SK-N-DZ (cell line): ENCODE data around the gene BUD23.
"Not testable (repeated sequence)": the region's sequence is repeated elsewhere in the genome, so short reads cannot be mapped to it uniquely, and the experiment has no call there.

ENCODE experiments used
- DNase-seq: peaks from one replicate; pipeline ENCODE4 v3.0.0-alpha.2; 2015; ENCODE audit warnings: low spot score

The BUD23 gene

DNA sequence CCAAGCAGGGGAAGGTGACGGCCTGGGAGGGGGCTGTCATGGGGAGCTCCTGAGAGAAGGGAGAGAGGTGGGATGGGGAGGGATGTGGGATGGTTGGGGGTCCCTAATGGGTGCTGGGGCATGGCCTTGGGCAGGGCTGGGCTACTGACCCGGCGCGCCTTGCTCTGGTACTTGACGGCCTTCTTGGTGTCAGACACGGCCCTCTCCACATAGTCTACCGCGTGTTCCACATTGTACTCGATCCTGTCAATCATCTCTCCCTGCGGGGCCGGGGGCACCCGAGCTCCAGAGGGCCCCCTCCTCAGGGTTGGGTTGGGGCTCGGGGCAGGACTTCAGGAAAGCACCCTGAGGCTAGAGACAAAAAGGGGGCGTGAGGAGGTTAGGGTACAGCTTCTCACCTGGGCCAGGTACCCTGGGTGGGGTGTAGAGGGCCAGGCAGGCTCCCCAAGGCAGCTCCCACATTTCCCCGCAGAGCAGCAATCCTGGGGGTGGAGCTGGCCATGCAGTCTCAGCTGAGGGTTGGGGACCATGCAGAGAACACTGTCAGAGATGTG, 17.3 kb downstream of the BUD23 start:
- no peak for DNase-seq

DNA sequence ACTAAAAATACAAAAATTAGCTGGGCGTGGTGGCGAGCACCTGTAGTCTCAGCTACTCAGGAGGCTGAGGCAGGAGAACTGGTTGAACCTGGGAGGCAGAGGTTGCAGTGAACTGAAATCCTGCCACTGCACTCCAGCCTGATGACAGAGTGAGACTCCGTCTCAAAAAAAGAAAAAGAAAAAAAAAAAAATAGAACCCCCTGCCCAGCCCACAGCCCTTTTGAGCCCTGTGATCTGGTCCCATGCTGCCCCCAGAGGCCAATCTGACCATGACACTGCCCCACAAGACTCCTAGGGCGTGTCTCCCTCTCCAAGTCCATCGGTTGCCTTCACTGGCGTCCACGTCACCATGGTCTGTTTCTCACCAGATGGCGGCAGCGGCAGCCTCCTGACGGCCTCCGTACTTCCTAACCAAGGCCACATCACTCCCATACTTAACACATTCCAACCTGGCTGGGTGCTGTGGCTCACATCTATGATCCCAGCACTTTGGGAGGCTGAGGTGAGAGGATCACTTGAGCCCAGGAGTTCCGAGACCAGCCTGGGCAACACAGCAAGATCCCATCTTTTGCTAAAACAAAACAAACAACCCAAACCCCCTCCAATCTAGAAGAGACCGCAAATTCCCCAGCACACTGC, 18.1 kb downstream of the BUD23 start:
- peak; percentile 68 for DNase-seq

DNA sequence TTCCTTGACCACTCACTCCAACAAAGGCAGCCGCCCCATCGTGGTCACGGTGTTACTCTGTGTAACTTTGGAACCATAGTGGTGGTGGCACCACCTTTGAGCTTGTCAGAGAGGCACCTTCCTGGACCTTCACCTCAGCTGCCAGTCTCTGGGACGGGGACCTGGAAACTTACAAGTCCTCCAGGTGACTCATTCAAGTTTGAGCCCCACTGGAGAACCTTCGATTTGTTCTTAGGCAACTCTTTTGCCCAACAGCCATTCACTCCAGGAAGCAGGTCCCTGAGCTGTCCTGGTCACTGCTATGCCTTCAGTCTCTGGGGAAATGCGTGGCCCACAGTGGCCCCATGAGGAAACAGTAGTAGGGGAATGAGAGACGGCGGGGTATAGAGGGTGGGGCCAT, 18.8 kb downstream of the BUD23 start:
- no peak for DNase-seq

DNA sequence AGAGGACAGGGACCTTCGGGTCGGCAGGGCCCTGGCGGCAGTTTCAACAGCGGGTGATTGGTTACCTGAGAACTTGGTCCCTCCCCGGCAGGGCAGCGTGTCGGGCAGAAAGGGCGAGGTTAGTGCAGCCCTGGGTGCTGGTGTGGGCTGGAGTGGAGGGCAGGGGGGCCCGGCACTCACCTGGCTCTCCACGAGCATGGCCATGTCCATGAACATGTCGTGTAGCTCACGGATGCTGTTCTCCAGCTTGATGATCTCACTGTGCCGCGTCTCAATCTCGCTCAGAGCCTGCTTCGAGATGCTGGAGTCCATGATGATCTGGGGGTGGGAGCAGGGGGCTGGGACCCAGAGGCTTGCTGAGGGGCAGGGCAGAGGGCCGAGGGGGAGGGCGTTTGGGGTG, 19.3 kb downstream of the BUD23 start:
- DNase-seq: no peak

DNA sequence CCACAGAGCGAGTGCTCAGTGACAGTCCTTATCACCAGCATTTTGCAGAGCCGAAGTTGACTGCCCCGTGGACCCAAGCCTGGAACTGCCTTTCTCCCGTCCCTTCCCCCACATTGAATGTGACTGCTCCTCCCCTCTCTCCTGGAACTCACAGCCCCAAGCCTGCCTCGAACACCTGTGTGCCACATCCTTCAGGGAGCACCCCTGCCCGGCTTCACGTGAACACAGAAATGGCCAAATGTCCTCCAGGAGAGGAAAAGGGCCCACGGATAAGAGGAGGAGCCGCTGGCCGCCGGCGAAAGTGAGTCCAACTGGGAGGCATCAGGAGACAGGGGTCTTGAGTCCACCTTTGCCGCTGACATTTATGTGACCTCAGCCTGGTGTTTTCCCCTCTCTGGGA, 19.8 kb downstream of the BUD23 start:
- DNase-seq: no peak

DNA sequence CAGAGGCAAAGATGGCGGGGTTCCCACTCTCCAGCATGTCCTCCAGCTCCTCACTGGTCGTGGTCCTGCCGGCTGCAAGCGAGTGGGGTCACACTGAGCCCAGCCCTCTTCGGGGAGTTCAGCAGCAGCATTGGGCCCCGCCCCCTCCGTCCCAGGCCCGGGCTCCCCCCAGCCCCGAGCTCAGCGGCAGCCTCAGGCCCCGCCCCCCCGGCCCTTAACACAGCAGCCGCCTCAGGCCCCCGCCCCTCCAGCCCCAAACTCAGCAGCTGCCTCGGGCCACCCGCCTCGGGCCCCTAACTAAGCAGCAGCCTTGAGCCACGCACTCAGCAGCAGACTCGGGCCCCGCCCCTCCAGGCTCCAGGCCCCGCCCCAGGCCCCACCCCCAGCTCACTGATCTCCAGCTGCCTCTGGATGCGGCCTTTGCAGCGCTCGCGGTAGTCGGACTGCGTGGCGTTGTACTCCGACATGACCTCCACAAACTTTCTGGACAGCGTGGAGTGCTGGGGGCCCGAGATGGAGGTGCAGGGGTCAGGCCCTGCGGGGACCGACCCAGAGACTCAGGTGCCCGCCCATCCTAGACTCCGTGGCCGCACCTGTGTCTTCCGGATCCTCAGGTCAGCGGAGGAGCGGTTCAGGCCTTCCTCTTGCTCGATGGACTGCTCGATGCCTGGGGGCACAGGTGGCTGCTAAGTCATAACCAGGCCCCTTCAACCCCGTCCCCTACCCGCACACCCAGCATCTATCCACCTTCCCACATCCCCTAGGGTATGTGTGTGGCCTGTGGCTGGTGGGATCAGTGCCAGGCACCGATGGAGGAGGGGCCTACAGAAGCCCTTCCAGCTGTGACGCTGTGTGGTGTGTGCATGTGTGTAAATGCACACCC, 20.6 kb downstream of the BUD23 start:
- DNase-seq: peak; percentile 83

DNA sequence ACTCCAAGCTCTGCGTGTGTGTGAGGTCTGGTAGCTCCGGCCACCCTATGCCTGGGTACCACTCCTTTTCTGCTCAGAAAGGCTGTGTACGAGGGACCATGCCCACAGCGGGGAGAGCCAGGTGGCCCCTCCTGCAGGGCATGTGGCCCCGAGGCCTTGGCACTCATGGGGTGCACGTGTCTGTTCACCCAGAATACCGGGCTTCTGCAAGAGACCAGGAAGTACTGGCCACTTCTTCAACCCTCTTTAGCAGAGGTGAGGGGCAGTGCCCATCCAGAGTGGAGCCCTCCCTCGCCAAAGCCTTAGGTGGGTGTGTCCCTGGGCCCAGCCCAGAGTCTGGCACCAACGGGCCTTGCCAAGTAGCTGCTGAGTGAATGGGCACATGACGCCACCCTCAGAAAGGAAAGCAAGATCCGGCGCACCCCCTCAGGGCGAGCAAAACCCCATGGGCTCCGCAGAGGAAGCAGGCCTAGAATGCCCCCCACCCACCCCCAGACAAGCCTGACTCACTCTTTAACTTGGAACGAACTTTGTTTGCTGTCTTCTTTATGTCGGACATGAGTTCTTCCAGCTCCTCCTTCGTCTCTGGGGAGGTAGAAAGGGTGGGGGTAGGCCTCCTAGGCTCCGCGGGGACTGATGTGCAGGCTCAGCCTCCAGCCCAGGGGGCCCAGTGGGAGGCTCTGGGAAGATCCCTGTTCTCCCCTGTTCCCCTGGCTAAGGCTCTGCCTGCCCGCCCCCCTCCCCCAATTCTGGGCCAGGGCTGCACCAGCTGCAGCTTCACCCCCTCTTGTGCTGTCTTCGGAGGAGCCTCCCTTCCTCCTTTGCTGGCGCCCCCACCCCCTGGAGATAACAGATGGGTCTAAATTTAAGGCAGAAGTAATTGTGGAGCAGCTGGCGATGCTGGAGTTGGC, 21.5 kb downstream of the BUD23 start:
- no peak for DNase-seq

DNA sequence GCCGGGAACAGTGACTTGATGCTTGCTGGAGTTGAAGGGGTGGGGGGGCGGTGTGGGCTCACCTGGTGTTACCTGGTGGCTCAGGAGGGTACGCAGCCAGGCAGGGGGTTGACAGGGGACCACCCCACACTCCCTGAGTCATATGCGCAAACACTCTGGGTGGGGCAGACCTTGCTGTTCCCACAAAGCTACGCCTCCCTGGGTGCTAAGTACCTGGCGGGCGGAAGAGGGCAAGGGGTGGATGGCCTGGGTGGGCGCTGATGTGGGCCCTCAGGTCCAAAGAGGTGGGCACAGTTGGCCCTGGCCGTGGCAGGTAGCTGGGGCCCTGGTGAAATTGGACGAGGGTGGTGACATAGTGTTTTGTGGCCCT, 22.1 kb downstream of the BUD23 start:
- DNase-seq: no peak

DNA sequence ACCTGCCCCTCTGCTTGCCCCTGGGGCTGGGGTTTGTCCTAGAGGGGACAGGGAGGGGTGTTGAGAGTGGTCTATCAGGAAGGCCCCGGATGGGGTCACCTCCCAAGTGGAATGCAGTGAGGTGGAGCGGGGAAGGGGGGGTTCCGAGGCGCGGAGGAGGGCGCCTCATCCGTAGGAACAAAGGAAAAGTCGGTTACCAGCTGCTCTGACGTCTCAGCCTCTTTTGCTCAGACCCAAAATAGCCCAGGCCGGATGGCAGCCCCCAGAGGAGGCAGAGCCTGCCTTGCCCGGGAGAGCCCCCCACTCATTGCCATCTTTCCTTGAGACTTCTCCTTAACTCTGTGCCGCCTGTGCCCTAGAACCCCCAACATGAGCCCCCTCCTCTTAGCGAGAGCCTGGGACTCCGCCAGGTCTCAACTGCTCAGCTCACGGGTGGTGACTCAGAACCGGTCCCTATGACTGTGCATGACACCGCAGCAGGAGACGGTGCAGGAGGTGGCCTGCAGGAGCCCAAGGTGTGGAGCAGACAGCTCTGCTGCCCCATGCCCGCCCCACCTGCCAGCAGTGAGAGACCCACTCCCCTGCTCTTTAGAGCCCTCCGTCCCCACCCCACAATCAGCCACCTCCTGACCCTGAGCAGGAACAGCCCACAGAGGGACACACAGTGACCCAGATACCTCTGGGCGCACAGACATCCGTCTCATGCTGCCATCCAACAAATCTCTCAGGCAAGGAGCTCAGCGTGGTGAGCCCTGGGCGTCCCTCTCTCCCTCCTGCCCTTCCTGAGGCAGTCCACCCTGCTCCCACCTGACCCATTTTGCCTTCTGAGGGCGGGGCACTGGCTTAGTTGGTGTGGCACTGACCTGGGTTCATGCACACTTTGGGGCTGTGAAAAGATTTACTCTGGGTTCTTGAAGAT, 23.0 kb downstream of the BUD23 start:
- no peak for DNase-seq

DNA sequence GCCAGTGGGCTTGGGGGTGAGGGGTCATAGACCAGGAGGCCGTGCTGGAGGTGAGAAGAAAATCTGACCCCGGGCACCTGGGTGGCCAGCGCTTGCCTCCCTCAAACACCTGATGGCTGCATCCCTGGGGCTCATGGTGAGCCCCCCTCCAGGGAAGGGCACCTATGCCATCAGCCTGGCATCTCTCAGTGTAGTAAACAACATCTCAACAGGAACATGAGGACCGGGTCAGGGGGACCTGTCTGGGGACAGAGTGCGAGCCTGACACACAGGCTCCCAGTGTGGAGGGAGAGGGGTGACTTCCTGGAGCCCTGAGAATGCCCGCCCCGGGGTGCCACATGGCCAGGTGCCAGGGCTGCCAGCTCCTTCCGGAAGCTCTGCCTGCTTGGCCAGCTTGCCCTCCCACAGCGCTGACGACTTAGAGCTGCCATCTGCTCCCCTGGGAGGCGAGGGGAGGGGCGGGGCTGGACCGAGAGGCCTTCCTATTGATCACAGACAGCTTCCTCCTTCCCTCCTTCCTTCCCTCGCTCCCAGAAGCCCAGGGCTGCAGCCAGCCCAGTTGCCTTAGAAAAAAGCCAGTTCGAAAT, 23.7 kb downstream of the BUD23 start:
- DNase-seq: no peak

DNA sequence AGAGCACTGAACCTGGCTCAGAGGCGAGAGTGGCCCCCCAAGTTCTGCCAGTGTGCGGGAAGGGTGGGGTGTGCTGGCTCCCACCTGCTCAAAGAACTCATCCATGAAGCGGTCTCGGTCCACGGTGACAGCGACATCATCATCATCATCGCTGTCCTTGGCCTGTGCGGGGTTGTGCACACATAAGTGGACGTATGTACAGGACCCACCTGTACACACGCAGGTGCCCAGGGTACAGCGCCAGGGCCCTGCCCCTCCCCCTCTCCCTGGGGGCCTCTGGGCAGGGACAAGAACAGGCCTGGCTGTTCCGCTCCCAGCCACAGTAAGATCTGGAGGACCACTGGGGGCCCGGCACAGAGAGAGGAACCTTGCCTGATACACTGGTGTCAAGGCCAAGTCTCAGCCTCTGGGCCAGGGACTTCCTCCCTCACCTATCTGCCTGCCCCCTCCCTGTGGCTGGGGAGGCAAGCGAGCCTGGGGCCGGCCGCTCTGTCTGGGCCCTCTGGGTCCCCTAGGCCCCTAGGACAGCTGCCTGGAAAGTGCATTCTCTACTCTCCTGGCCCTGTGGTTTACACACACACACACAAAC, 25.7 kb downstream of the BUD23 start:
- DNase-seq: no peak

DNA sequence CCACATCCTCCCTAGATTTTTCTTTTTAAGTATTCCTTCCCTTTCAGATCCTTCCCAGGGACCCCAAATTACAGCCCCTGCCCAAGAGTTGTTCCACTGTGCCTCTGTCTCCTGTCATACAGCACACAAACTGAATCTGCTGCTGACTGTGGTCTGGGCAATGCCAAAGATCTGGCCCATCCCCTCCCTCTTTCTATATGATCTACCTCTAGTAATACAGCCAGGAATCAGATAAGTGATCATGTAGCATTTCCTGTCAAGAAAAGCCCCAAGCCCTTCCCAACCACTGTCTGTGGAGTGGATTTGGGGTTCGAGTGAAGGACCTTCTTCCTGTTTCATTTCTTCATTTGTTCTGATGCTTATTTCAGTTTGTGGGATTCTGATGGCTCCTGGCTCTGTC, 29.4 kb downstream of the BUD23 start:
- DNase-seq: no peak

DNA sequence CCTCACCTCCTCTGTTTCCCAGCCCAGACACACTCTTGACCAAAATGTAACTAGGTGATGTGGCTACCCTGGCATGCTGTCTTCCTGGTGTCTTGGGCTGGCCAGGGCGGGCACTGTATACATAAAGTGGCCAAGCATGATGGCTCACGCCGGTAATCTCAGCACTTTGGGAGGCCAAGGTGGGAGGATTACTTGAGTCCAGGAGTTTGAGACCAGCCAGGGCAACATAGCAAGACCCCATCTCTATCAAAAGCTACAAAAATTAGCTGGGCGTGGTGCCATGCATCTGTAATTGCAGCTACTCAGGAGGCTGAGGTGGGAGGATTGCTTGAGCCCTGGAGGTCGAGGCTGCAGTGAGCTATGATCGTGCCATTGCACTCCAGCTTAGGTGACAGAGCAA, 29.9 kb downstream of the BUD23 start:
- DNase-seq: not testable (repeated sequence)

DNA sequence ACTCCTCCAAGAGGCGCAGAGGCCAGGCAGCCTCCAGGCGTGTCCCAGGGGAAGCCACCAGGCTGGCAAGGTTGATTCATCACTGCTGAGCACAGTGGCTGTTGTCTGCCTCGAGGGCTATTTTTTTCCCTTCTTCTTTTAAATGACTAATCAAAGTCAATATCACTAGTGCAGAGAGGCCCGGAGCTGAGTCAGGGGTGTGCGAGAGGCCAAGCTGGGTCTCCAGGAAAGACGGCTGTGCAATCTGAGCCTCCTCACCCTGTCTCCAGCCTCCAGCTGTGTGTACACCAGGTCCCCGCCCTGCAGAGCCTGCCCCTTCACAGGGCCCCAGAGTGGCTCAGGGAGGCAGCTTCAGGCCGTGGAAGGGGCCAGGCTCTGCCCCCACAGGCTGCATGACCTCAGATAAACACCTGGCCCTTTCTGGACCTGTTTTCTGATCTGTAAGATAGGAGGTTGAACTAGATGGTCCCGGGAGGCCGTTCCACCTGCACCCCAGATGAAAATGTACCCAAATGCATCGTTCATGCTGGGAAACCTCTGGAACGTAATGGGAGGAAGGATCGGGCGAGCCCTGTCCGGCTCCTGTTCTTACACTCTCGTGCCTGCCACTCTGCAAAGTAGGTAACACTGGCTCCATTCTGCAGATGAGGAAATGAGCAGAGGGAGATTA, 32.4 kb downstream of the BUD23 start:
- DNase-seq: peak; percentile 73

DNA sequence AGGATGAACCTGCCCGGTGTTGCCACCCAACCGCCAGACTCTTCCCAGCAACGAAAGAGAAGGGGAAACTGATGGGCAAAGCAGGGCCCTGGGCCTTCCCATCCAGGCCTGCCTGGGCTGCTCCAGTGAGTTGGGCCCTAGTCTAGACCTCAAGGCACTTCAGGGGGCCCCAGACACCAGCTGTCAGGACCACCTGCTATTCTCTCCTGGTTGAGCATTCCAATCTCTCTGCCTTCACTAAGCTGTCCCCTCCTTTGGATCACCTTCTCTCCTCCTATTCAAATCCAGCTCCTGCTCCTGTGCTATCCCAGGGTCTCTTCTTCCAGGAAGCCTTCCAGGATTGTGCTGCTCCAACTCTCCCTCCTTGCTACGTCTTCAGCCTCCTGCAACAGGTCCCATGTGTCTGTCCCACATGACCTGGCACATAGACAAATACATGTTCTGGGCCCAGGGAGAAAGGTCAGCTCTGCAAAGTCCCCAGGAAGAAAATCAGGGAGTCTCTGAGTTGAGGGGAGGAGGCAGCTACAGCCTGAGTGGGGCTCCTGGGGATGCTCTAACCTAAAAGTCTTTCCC, 33.0 kb downstream of the BUD23 start:
- DNase-seq: no peak

DNA sequence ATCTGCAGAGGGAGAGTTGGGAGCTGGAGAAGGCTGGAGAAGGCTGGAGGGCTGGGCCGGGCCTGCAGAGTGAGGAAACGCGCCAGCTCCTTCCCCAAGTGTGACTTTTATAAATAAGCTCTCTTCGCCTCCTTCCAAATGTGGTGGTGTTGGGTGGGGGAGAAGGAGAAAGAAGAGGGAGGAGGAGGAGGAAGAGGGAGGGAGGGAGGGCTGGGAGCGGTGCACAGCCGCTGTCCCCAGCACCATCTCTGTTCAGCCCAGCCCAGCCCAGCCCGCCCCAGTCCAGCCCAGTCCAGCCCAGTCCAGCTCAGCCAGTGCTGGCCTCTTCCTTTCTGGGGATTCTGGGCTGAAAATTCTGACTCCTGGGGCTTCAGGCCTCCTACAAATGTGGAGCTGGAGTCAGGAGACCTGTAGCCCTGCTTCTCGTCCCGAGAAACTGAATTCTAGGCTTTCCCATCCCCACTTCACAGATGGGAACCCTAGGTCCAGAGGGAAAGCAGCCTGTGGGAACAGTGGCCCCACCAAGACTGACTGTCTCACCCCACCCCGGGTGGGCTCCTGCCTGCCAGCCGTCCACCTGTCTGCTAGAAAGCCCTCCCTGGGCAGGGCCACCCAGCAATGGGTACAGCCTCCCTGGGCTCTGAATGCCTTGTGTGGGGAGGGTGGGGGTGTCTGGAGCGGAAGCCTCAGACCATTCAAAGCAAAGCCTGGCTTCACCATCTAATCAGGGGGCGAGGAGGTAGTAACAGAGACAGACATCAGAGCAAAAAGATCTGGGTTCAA, 33.8 kb downstream of the BUD23 start:
- no peak for DNase-seq

DNA sequence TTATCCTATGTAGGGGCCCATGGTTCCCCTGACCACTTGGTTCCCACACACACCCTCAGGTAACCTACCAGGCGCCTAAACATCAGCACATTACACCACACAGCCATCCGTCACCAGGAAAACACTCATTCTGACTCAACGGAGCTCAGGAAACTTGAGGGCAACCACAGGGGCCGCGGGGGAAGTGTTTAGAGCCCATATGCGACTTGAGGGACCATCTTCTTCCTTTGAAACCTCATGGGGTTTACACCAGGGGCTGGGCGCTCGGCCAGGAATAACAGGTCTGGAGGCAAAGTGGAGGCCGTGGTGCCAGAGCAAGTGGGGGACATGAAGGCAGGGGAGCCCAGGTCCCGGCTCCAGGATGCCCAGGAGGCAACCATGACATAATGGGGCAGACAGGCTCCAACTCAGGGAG, 34.6 kb downstream of the BUD23 start:
- DNase-seq: no peak

DNA sequence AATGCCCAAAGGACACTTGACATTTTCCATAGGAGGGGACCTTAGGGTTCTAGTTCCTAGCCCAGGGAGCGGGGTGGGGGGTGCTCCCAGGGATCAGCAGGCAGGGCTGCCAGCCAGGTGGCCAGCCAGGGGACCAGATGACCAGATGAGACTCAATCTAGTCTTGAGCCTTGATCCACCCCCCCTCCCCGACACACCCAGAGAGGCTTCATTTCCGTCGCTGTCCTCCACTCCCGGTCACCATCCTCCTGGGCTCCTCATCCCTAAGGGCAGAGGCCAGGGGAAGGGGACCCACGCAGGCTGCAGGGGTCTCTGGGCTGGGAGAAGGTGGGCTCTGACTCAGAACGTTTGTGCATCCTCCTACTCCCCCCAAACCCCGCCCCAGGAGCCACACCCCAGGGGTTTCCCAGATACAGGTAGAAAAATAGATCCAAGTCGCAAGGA, 35.1 kb downstream of the BUD23 start:
- DNase-seq: no peak
